ENCODE results near the gene COPB2. TPM values are rescaled to one million over a fixed set of nuclear protein-coding genes. Genes with fewer than 3 reads are reported as not detected.

COPB2 gene
- total RNA-seq, 3 donors from 2014 or later, result 105 to 129 (median 117) TPM

GRCh38 chr3:139427283-139428060 is 38.0 kb upstream of the COPB2 start:
- Histone ChIP-seq H3K4me1 (ENCODE audit: low read depth) (no peaks in the 10 kb centered on the region), H3K36me3 (ENCODE audit: low read depth) (no peaks in the 10 kb centered on the region), H3K4me3 (no peak overlapping the region), H3K9me3 (no peaks in the 10 kb centered on the region)
- peak in 1 of 3 donors; percentile 46 for DNase-seq
- peak; percentile 60 for TF ChIP-seq CTCF (IDR thresholded peaks at IDR 0.05)
- intact Hi-C loops (cut with DNase I, micrococcal nuclease), result loop anchor here (5.0 to 10.0 kb wide), 3 partner anchors 135 to 507 kb away; partner anchors contain the start of gene CLSTN2 (in 1 of the 2)
- peak; percentile 85 for ATAC-seq

GRCh38 chr3:139425745-139426400 is 36.4 kb upstream of the COPB2 start:
- Histone ChIP-seq H3K4me3 (no peak overlapping the region), H3K36me3 (ENCODE audit: low read depth) (no peaks in the 10 kb centered on the region), H3K4me1 (ENCODE audit: low read depth) (no peaks in the 10 kb centered on the region), H3K9me3 (no peaks in the 10 kb centered on the region)
- intact Hi-C loops (cut with DNase I, micrococcal nuclease), result loop anchor here (5.0 to 10.0 kb wide), 3 partner anchors 136 to 509 kb away; partner anchors contain the start of gene CLSTN2 (in 1 of the 2)
- ATAC-seq (peak; percentile 57), DNase-seq (no peak)
- no peak for TF ChIP-seq CTCF (IDR thresholded peaks at IDR 0.05)

- H3K4me1 ChIP-seq (ENCODE audit: low read depth), result no peaks in the 10 kb centered on the region
- DNase-seq (peak in 1 of 3 donors; percentile 34), ATAC-seq (peak; percentile 65)
- intact Hi-C loops (cut with DNase I, micrococcal nuclease), result loop anchor here (10.0 kb wide), 2 partner anchors 142 to 512 kb away; partner anchors contain the start of gene CLSTN2 (in 1 of the 2)
- TF ChIP-seq CTCF (IDR thresholded peaks at IDR 0.05), result no peak
- H3K9me3 ChIP-seq, result no peaks in the 10 kb centered on the region
- no peak overlapping the region for H3K4me3 ChIP-seq
- no peaks in the 10 kb centered on the region for H3K36me3 ChIP-seq (ENCODE audit: low read depth)
These were observed 33.8 kb upstream of the COPB2 start for GRCh38 chr3:139423232-139423631.

- no peak for ATAC-seq
- intact Hi-C loops (cut with DNase I, micrococcal nuclease), result loop anchor here (10.0 kb wide), 2 partner anchors 143 to 513 kb away; partner anchors contain the start of gene CLSTN2 (in 1 of the 2)
- H3K9me3 ChIP-seq, result peaks cover 10% of the 10 kb centered on the region
- H3K4me1 ChIP-seq (ENCODE audit: low read depth), result no peaks in the 10 kb centered on the region
- H3K36me3 ChIP-seq (ENCODE audit: low read depth), result no peaks in the 10 kb centered on the region
- no peak for TF ChIP-seq CTCF (IDR thresholded peaks at IDR 0.05)
- no peak overlapping the region for H3K4me3 ChIP-seq
- DNase-seq, result no peak
These were observed 32.0 kb upstream of the COPB2 start for GRCh38 chr3:139421460-139421859.

GRCh38 chr3:139421040-139421439 is 31.6 kb upstream of the COPB2 start:
- Histone ChIP-seq H3K36me3 (ENCODE audit: low read depth) (no peaks in the 10 kb centered on the region), H3K4me3 (no peak overlapping the region), H3K4me1 (ENCODE audit: low read depth) (no peaks in the 10 kb centered on the region), H3K9me3 (peaks cover 14% of the 10 kb centered on the region)
- no peak for TF ChIP-seq CTCF (IDR thresholded peaks at IDR 0.05)
- ATAC-seq (no peak), DNase-seq (no peak)
- intact Hi-C loops (cut with DNase I, micrococcal nuclease), result loop anchor here (10.0 kb wide), 2 partner anchors 144 to 514 kb away; partner anchors contain the start of gene CLSTN2 (in 1 of the 2)

Measured in mucosa of descending colon (tissue), 3 donors.